ENCODE data around the gene WASHC1. TPM values are rescaled to one million over a fixed set of nuclear protein-coding genes. Genes with fewer than 3 reads are reported as not detected.
"Not testable (repeated sequence)": the region's sequence is repeated elsewhere in the genome, so short reads cannot be mapped to it uniquely, and the experiment has no call there.

Gene WASHC1
- total and polyA plus RNA-seq, 9 of the 15 experiments (the other 6 are each of a cell fraction or from before 2014, with no cell fraction given) = 0.21 to 25.6 (median 11.0) TPM

DNA sequence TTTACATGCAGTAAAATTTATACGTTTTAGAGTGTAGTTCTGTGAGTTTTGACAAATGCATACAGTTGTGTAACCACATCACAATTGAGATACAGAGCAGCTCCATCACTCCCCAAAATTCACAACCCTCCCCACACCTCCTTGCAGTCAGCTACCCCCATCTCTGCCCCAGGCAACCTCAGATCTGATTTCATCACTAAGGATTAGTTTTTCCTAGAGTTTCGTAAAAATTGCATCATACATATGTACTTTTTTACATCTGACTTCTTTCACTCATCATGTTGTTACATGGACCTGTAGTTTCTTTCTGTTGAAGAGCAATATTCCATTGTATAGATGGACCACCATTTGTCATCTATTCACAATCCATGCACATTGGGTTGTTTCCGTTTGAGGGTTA, 14.4 kb upstream of the WASHC1 start (continued):
- TF ChIP-seq TRIM24 (IDR thresholded peaks at IDR 0.05) (peak; percentile 50 to 84; a peak in 2 of 4 replicates), MEIS2 (IDR thresholded peaks at IDR 0.05; ENCODE audit: partially characterized antibody) (peak; percentile 61), SMARCA4 (IDR thresholded peaks at IDR 0.05) (peak; percentile 49; the same call in 1 of the 2 replicates), CEBPG (CRISPR knock-in tag; IDR thresholded peaks at IDR 0.05) (peak; percentile 78), CEBPG (tag; conservative IDR thresholded peaks at IDR 0.05 in 1 of 2, IDR thresholded peaks at IDR 0.05 in 1 of 2) (peak; percentile 87 to 94), EP300 (IDR thresholded peaks at IDR 0.05; ENCODE audit: low read length) (peak; percentile 11; the same call in 1 of the 2 replicates)

- POLR2A ChIA-PET; H3K9ac ChIP-seq (ENCODE audit: insufficient read depth in 1 of 2, low read depth in 2 of 2, low read length in 2 of 2); BruUV-seq (replicated peaks); H3K36me3 ChIP-seq (ENCODE audit: control insufficient read depth, insufficient read depth, low read length); FAIRE-seq; H3K4me2 ChIP-seq (ENCODE audit: insufficient read depth, low read length); H2AFZ ChIP-seq (ENCODE audit: low read depth, low read length); intact Hi-C loops (cut with micrococcal nuclease); H3K27me3 ChIP-seq (ENCODE audit: control insufficient read depth in 2 of 2, insufficient read depth in 2 of 2, low read length in 2 of 2); H3K79me2 ChIP-seq (ENCODE audit: control insufficient read depth, insufficient read depth, low read length); CTCF ChIA-PET (ENCODE audit: low intra/inter-chr PET ratio); H3K4me1 ChIP-seq (replicated peaks in 1 of 2; ENCODE audit: control insufficient read depth in 2 of 2, insufficient read depth in 2 of 2, low read length in 2 of 2); H4K20me1 ChIP-seq (replicated peaks; ENCODE audit: control insufficient read depth, insufficient read depth, low read length); H3K4me3 ChIP-seq; H3K9me1 ChIP-seq (ENCODE audit: control insufficient read depth, insufficient read depth, low read length); in situ Hi-C loops (cut with MboI); H3K27ac ChIP-seq (ENCODE audit: extremely low read depth, low read depth, low read length); H3K9me3 ChIP-seq (replicated peaks; ENCODE audit: control insufficient read depth, insufficient read depth, low read depth, low read length); DNase-seq (ENCODE audit: extremely low read depth in 1 of 4, low spot score in 3 of 4): not testable (repeated sequence)
- ATAC-seq = peak; percentile 28
- no CpG with 5 or more reads among the region's 3 CpGs for WGBS (ENCODE audit: insufficient coverage, low coverage, missing lambda C conversion rate)
These were observed 13.9 kb upstream of the WASHC1 start for GRCh38 chr9:43116-43515.

All from K562 (cell line).